ENCODE measurements around the gene TRIM66.
"Not testable (repeated sequence)": the region's sequence is repeated elsewhere in the genome, so short reads cannot be mapped to it uniquely, and the experiment has no call there.

TRIM66 gene

GRCh38 chr11:8690374-8691342 is 8.2 kb upstream of the TRIM66 start:
- no peak for DNase-seq

DNA sequence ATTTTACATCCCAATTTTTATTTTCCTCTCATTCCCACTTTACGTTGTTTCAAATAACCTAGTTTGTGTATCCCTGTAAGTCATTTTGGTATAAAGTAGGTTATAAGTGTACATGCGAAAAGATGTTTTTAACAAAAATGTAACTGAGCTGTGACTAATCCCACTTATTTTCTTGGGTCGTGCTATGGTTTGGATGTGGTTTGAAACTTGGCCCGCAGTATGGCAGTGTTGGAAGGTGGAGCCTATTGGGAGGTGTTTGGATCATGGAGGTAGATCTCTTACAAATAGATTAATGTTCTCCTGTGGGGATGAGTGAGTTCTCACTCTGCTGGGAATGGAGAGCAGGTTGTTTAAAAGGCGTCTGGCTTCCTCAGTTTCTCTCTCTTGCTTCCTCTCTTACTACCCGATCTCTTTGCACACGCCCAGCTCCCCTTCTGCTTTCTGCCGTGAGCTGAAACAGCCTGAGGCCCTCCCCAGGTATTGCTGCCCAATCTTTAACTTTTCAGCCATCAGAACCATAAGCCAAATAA is 7.3 kb upstream of the TRIM66 start:
- DNase-seq, result no peak

- DNase-seq, result peak; percentile 59 to 97 (median 92)
Measured at GRCh38 chr11:8688414-8689362, 6.2 kb upstream of the TRIM66 start.

- no peak for DNase-seq
Measured at GRCh38 chr11:8686325-8686724, 3.9 kb upstream of the TRIM66 start.

DNA sequence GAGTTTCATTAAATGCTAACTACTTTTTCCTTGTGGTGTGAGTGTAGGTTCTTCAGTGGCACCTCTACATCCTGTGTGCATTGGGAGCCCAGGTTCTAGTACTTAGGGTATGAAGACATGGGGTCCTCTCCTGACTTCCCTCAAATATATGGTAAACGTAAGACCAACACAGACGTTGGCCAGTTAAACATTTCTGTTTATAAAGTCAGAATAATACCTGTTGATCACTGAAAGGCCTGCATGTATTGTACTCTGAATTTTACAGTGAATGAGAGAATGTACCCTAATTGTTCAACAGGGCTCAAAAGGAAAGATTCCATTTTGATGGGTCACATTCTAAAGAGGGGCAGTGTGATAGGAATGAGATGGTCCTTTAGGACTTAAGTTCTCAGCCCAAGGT is 3.4 kb upstream of the TRIM66 start:
- DNase-seq, result no peak

- DNase-seq, result no peak
Measured at GRCh38 chr11:8685306-8685705, 2.8 kb upstream of the TRIM66 start.

- no peak for DNase-seq
Measured at GRCh38 chr11:8684600-8685290, 2.3 kb upstream of the TRIM66 start.

- DNase-seq, result peak in 1 of 51 donors; percentile 73
Measured at GRCh38 chr11:8683115-8683807, 796 bp upstream of the TRIM66 start.

- no peak for DNase-seq
Measured at GRCh38 chr11:8681837-8682302, 595 bp downstream of the TRIM66 start.

- no peak for DNase-seq
Measured at GRCh38 chr11:8679006-8679405, 3.5 kb downstream of the TRIM66 start.

DNA sequence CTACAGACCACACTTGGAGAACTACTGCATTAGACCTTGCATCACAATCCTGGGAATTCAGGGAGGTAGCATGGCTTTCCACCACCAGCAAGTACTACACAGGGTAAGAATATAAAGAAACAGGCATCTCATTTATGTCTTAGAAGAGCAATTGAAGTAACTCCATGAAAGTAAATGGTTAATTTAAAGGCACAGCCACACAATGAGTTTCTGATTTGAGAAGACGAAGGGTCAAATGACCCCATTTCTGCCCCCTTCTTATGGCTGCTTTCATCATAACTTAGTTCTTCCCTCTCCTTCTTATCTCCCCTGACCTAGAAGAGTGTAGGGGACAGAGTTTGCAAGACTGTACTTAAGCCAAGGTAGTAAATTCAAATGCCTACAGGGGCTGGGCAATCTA is 6.0 kb downstream of the TRIM66 start:
- DNase-seq, result no peak

GRCh38 chr11:8674859-8675258 is 7.6 kb downstream of the TRIM66 start:
- DNase-seq, result no peak

- DNase-seq, result no peak
Measured at GRCh38 chr11:8672346-8672745, 10.1 kb downstream of the TRIM66 start.

DNA sequence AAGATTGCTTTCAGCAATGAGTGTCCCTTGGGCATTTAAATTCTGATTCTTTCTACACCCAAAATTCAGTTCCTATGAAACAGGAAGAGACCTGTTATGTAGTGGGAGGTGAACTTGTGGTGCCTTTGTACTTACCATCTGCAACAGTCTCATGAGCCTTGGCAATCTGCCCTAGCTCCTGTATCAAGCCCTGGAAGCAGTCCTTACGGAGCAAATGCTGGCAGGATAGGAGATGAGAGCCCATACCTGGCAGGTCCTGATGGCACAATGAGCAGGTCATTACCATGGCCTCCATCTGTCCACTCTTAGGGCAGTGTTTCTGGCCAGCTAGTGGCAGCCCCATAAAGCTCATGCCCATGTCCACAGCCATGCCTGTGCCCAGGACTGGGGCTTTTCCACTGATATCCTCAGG is 10.8 kb downstream of the TRIM66 start:
- peak in 14 of 51 donors; percentile 4 to 54 (median 21) for DNase-seq

DNA sequence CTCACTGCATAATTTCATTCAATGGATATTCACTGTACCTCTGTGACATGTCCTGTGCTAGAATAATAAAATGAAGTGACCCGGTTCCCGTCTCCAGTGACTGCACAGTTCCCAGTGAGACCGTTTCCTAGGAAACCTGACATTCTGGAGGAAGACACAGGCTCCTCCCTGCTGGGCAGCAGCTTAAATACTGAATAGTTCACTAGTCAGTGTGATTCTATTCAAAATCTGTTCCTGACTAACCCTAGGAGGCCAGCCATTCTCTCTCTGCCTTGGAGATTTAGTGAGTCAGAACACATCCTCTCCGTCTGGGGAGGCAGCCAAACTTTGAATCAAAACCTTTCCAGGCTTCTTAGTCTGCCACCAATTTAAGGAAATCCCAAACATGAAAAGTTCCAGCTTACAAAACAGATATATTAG is 11.3 kb downstream of the TRIM66 start:
- peak in 36 of 51 donors; percentile 4 to 77 (median 46) for DNase-seq

- not testable (repeated sequence) for DNase-seq
Measured at GRCh38 chr11:8670081-8670480, 12.4 kb downstream of the TRIM66 start.

GRCh38 chr11:8665222-8665621 is 17.2 kb downstream of the TRIM66 start:
- no peak for DNase-seq

DNA sequence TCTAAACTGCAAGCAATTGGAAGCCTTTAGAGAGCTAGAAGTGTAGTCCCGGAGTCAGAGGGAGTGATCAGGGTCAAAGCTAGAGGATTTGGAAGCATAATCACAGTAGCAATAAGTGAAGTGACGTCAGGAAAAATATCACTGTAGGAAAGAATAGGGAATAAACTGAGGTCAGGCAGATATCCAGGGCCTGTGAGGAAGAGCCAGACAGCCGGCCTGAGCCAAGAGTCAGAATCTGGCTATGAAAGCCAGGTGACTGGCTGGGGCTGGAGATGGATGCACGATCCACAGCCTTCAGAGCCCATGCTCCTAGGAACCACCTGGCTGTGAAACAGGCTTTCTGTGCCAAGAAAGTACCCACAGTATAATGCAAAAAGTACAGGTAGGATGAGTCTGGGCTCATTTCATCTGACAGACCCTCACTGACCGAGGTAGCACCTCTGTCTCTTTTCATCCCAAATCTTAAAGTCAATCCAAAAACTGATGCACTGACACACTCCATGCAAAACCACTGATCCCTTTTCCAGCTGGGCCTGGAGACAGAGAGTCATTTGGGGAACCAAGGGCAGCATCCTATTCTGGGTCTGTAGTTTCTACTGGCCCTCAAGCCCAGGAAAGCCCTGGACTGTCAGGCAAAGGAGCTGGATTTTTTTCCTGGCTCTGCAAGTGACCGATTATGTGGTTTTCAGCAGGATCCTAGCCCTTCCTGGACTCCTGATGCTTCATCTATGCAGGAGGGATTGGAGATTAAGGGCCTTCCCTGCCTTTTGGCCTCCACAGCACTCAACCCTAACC is 21.3 kb downstream of the TRIM66 start:
- DNase-seq, result no peak

- peak in 19 of 51 donors; percentile 4 to 63 (median 23) for DNase-seq
Measured at GRCh38 chr11:8658321-8659057, 24.0 kb downstream of the TRIM66 start.

Data from hypothalamus (tissue), 51 donors.